Measurements from ENCODE around the gene HSPB1. TPM values are rescaled to one million over a fixed set of nuclear protein-coding genes. Genes with fewer than 3 reads are reported as not detected.

The HSPB1 gene
- total and polyA plus RNA-seq, 2 of the 13 experiments (the other 11 are each of a cell fraction or from before 2014, with no cell fraction given): 21.0 to 38.6 TPM

DNA sequence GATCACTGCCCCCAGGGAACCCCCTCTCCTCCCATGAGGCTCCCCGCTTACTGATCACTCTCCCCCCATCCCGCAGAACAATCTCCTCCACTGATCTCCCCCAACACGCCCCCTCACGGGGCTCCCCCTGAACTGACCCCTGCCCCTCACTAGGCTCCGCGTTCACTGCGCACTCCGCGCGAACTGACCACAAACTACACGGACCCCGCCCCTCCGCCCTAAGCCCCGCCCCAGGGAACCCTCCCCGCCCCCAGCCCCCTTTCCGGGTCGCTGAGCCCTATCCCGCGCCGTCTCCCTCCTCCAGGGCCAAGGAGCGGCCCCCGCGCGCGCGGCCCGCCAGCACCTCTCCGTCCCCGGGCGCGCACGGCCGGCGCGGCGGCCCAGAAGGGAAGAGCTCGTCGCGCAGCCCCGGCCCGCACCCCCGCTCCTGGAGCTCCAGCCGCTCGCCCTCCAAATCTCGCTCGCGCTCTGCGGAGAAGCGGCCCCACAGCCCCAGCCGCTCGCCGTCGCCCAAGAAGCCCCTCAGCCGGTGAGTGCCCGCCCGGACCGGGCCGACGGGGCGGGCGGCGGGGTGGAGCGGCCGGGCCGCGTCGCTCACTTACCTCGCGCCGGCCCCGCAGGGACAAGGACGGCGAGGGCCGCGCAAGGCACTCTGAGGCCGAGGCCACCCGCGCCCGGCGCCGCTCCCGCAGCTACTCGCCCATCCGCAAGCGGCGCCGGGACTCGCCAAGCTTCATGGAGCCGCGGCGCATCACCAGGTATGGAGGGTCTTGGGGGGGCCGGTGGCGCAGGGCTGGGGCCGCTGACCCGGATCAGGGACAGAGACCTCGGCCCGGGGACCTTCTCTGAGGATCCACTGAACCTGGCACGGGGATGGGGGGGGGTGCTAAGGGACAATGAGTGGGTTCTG, 19.9 kb upstream of the HSPB1 start:
- in situ Hi-C loops (cut with HindIII; ENCODE audit: extremely low pct_ligation_motif_present, low pct_unique_long_range_greater_than_20kb): loop anchor here (5.0 kb wide), 1 partner anchor 35 kb away; no protein-coding TSS in a partner anchor
- H4K20me1 ChIP-seq (ENCODE audit: insufficient read depth, low read length): no peaks in the 10 kb centered on the region
- no peak for ATAC-seq
- H3K9me3 ChIP-seq (ENCODE audit: low read length): no peaks in the 10 kb centered on the region
- intact Hi-C loops (cut with micrococcal nuclease; ENCODE audit: unreplicated experiment): no loop called here
- H3K36me3 ChIP-seq (replicated peaks in 1 of 2; ENCODE audit: control insufficient read depth in 1 of 2, insufficient read depth in 2 of 2, low read length in 2 of 2): no peaks in the 10 kb centered on the region
- H2AFZ ChIP-seq (ENCODE audit: low read length): no peak overlapping the region
- no peak overlapping the region for H3K27ac ChIP-seq (ENCODE audit: extremely low read length, insufficient read depth, low read length)
- peak overlapping the region; percentile 1; the same call in 1 of the 2 replicates for H3K4me2 ChIP-seq (ENCODE audit: low read depth, low read length)
- ChIA-PET CTCF (ENCODE audit: low intra/inter-chr PET ratio, low total read pairs) (no interaction called here), POLR2A (no interaction called here)
- FAIRE-seq: no peak
- no TSS peak for BruUV-seq (replicated peaks)
- H3K4me3 ChIP-seq (replicated peaks in 1 of 3; ENCODE audit: insufficient read depth in 1 of 3, low read depth in 2 of 3, low read length in 3 of 3): no peak overlapping the region
- H3K9ac ChIP-seq (ENCODE audit: insufficient read depth, low read depth, low read length): no peak overlapping the region
- H3K27me3 ChIP-seq (ENCODE audit: control insufficient read depth in 1 of 2, insufficient read depth in 2 of 2, low read length in 2 of 2): peaks cover 10 to 64% of the 10 kb centered on the region in 2 experiments
- TF ChIP-seq HNRNPLL (IDR thresholded peaks at IDR 0.05; ENCODE audit: low read depth, low read length, poor library complexity, severe bottlenecking) (peak; percentile 40), SOX5 (CRISPR knock-in tag; IDR thresholded peaks at IDR 0.05; ENCODE audit: borderline replicate concordance) (no peak)
- TF ChIP-seq, protein P1, sequence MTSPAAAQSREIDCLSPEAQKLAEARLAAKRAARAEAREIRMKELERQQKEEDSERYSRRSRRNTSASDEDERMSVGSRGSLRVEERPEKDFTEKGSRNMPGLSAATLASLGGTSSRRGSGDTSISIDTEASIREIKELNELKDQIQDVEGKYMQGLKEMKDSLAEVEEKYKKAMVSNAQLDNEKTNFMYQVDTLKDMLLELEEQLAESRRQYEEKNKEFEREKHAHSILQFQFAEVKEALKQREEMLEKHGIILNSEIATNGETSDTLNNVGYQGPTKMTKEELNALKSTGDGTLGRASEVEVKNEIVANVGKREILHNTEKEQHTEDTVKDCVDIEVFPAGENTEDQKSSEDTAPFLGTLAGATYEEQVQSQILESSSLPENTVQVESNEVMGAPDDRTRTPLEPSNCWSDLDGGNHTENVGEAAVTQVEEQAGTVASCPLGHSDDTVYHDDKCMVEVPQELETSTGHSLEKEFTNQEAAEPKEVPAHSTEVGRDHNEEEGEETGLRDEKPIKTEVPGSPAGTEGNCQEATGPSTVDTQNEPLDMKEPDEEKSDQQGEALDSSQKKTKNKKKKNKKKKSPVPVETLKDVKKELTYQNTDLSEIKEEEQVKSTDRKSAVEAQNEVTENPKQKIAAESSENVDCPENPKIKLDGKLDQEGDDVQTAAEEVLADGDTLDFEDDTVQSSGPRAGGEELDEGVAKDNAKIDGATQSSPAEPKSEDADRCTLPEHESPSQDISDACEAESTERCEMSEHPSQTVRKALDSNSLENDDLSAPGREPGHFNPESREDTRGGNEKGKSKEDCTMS (CRISPR knock-in tag; conservative IDR thresholded peaks at IDR 0.05): no peak
- DNase-seq (ENCODE audit: low spot score): no peak
- no peaks in the 10 kb centered on the region for H3K79me2 ChIP-seq (ENCODE audit: insufficient read depth, low read length)
- 7% methylated on average over 21 of the region's 98 CpGs for WGBS (ENCODE audit: low lambda C conversion rate)
- H3K4me1 ChIP-seq (ENCODE audit: insufficient read depth, low read length): peaks cover 28% of the 10 kb centered on the region

Measured in HepG2 (cell line).